GM12874 (cell line): Measurements from ENCODE around the gene RGP1.

Source experiments
- CTCF ChIP-seq: IDR thresholded peaks from 2 replicates; pipeline ENCODE4 v1.5.1; 2011; ENCODE audit warnings: low read depth, mild to moderate bottlenecking, control low read depth, low read length, moderate library complexity; ENCODE audit not compliant: insufficient read depth

RGP1 gene

GRCh38 chr9:35706951-35707350, 42.1 kb upstream of the RGP1 start:
- no peak for TF ChIP-seq CTCF

GRCh38 chr9:35708146-35708545, 40.9 kb upstream of the RGP1 start:
- no peak for TF ChIP-seq CTCF

GRCh38 chr9:35710818-35711500, 38.1 kb upstream of the RGP1 start:
- no peak for TF ChIP-seq CTCF

- no peak for TF ChIP-seq CTCF
Observed at GRCh38 chr9:35711501-35712428, 37.3 kb upstream of the RGP1 start.

GRCh38 chr9:35712762-35713400, 36.2 kb upstream of the RGP1 start:
- TF ChIP-seq CTCF: no peak

GRCh38 chr9:35713578-35713977, 35.5 kb upstream of the RGP1 start:
- TF ChIP-seq CTCF: no peak

- no peak for TF ChIP-seq CTCF
Observed at GRCh38 chr9:35714123-35714522, 35.0 kb upstream of the RGP1 start.
